Naive thymus-derived CD8-positive, alpha-beta T cell (primary cell): ENCODE measurements around the gene CARMIL3. TPM values are rescaled to one million over a fixed set of nuclear protein-coding genes. Genes with fewer than 3 reads are reported as not detected.

Experiments used
- ATAC-seq, 2 donors: fragments of 150-1000 bp; cut with Tn5 transposase in 1 of 2; sonication (Bioruptor Pico), chemical (Tn5 transposase) in 1 of 2; 1 replicate in 1 of 2; 2 replicates in 1 of 2; pipeline ENCODE4 v1.10.0; 2021; ENCODE audit warnings: mild to moderate bottlenecking in 2 of 2, moderate library complexity in 2 of 2
- POLR2A ChIA-PET: fragments of 350-600 bp; sonication (Branson Sonifier 250); formaldehyde crosslinking; loops from one replicate; lab custom pipeline; 2021; ENCODE audit warnings: antibody characterized with exemption; lab: Charles Lee
- DNase-seq, 10 donors: peaks; one replicate each; pipeline versions ENCODE4 v3.0.0 to v3.0.0-alpha.2; 2020 to 2022
- H3K27ac Mint-ChIP-seq, 10 donors: one replicate each; pipeline ENCODE4 v1.8.0; 2020 to 2022; ENCODE audit warnings: mild to moderate bottlenecking in 10 of 10, mixed read lengths in 10 of 10, moderate library complexity in 4 of 10, inconsistent platforms in 1 of 10
- H3K27me3 Mint-ChIP-seq, 5 donors: one replicate each; pipeline ENCODE4 v1.8.0; 2021 to 2022; ENCODE audit warnings: mixed read lengths in 5 of 5
- H3K36me3 Mint-ChIP-seq, 3 donors: one replicate each; pipeline ENCODE4 v1.8.0; 2020 to 2022; ENCODE audit warnings: mixed read lengths in 3 of 3, mild to moderate bottlenecking in 2 of 3, inconsistent platforms in 1 of 3
- H3K4me1 Mint-ChIP-seq, 4 donors: one replicate each; pipeline ENCODE4 v1.8.0; 2021 to 2022; ENCODE audit warnings: mixed read lengths in 4 of 4
- H3K4me3 Mint-ChIP-seq, 10 donors: one replicate each; pipeline ENCODE4 v1.8.0; 2020 to 2022; ENCODE audit warnings: mild to moderate bottlenecking in 10 of 10, mixed read lengths in 10 of 10, moderate library complexity in 6 of 10, inconsistent platforms in 1 of 10
- H3K9me3 Mint-ChIP-seq, 9 donors: one replicate each; pipeline ENCODE4 v1.8.0; 2020 to 2022; ENCODE audit warnings: mixed read lengths in 9 of 9, mild to moderate bottlenecking in 3 of 9, inconsistent platforms in 1 of 9, moderate library complexity in 1 of 9
- polyA plus RNA-seq, 3 donors: library from polyadenylated mRNA; unstranded; fragments of 300-500 nt; fragmentation: Illumina TruSeq; gene quantifications; one replicate each; pipeline ENCODE4 v1.2.3, GENCODE V29; 2021
- total RNA-seq, 8 experiments: library from RNA in 2 of 8; stranded (reverse) in 2 of 8; gene quantifications; one replicate each; pipeline ENCODE4 v1.2.3 and lab custom pipeline; 2021 to 2026

CARMIL3 gene
- total and polyA plus RNA-seq, 5 experiments from 2014 or later = 0.03 to 0.16 TPM; not detected in 3

GRCh38 chr14:24058951-24059475 lies 7.2 kb downstream of the CARMIL3 start:
- peaks cover 0 to 16% (median 3%) of the 10 kb centered on the region in 5 donors for H3K27me3 Mint-ChIP-seq
- POLR2A ChIA-PET = interaction anchor here (0.6 to 2.8 kb wide), 4 partner anchors 22 to 808 kb away, joined by 3 to 12 read pairs (median 8); partner anchors contain the start of gene PCK2
- no peak overlapping the region for H3K4me3 Mint-ChIP-seq
- no peak for DNase-seq
- ATAC-seq = no peak
- no peaks in the 10 kb centered on the region for H3K36me3 Mint-ChIP-seq
- H3K27ac Mint-ChIP-seq = no peak overlapping the region
- no peaks in the 10 kb centered on the region for H3K9me3 Mint-ChIP-seq
- peaks cover 0 to 7% (median 4%) of the 10 kb centered on the region in 4 donors for H3K4me1 Mint-ChIP-seq

GRCh38 chr14:24059841-24060388 lies 8.1 kb downstream of the CARMIL3 start:
- H3K36me3 Mint-ChIP-seq = no peaks in the 10 kb centered on the region
- H3K9me3 Mint-ChIP-seq = no peaks in the 10 kb centered on the region
- H3K27me3 Mint-ChIP-seq = peaks cover 0 to 7% (median 0%) of the 10 kb centered on the region in 5 donors
- ATAC-seq (no peak), DNase-seq (no peak)
- peak overlapping the region in 2 of 10 donors; percentile 10 to 17 for H3K27ac Mint-ChIP-seq
- H3K4me1 Mint-ChIP-seq = peaks cover 0 to 7% (median 3%) of the 10 kb centered on the region in 4 donors
- POLR2A ChIA-PET = interaction anchor here (2.8 kb wide), 1 partner anchor 21 kb away, joined by 9 read pairs; no protein-coding TSS in a partner anchor
- H3K4me3 Mint-ChIP-seq = no peak overlapping the region

GRCh38 chr14:24060443-24060842 lies 8.6 kb downstream of the CARMIL3 start:
- DNase-seq = no peak
- Mint-ChIP-seq H3K27me3 (peaks cover 0 to 2% (median 0%) of the 10 kb centered on the region in 5 donors), H3K36me3 (no peaks in the 10 kb centered on the region), H3K4me1 (peaks cover 0 to 7% (median 3%) of the 10 kb centered on the region in 4 donors), H3K4me3 (no peak overlapping the region), H3K9me3 (no peaks in the 10 kb centered on the region), H3K27ac (peak overlapping the region in 1 of 10 donors; percentile 10)
- no peak for ATAC-seq
- POLR2A ChIA-PET = interaction anchor here (1.1 kb wide), 1 partner anchor 54 kb away, joined by 3 read pairs; no protein-coding TSS in a partner anchor

- H3K27me3 Mint-ChIP-seq = no peaks in the 10 kb centered on the region
- no peaks in the 10 kb centered on the region for H3K9me3 Mint-ChIP-seq
- H3K4me3 Mint-ChIP-seq = no peak overlapping the region
- peaks cover 0 to 7% (median 3%) of the 10 kb centered on the region in 4 donors for H3K4me1 Mint-ChIP-seq
- H3K27ac Mint-ChIP-seq = peak overlapping the region in 1 of 10 donors; percentile 24
- ATAC-seq (no peak), DNase-seq (no peak)
- POLR2A ChIA-PET = interaction anchor here (1.1 to 1.8 kb wide), 2 partner anchors 20 to 53 kb away, joined by 3 to 9 read pairs; no protein-coding TSS in a partner anchor
- H3K36me3 Mint-ChIP-seq = no peaks in the 10 kb centered on the region
These were observed 9.4 kb downstream of the CARMIL3 start for GRCh38 chr14:24060984-24061913.

- Mint-ChIP-seq H3K4me3 (no peak overlapping the region), H3K27me3 (no peaks in the 10 kb centered on the region), H3K4me1 (peaks cover 0 to 7% (median 3%) of the 10 kb centered on the region in 4 donors), H3K36me3 (no peaks in the 10 kb centered on the region), H3K27ac (peak overlapping the region in 2 of 10 donors; percentile 24 to 61), H3K9me3 (no peaks in the 10 kb centered on the region)
- no peak for DNase-seq
- ATAC-seq = no peak
- POLR2A ChIA-PET = interaction anchor here (1.8 kb wide), 1 partner anchor 19 kb away, joined by 9 read pairs; no protein-coding TSS in a partner anchor
These were observed 10.6 kb downstream of the CARMIL3 start for GRCh38 chr14:24062216-24062980.

GRCh38 chr14:24063263-24063836 lies 11.5 kb downstream of the CARMIL3 start:
- Mint-ChIP-seq H3K9me3 (no peaks in the 10 kb centered on the region), H3K36me3 (no peaks in the 10 kb centered on the region), H3K4me1 (peaks cover 0 to 4% (median 2%) of the 10 kb centered on the region in 4 donors), H3K27ac (peak overlapping the region in 1 of 10 donors; percentile 61), H3K4me3 (no peak overlapping the region), H3K27me3 (peaks cover 0 to 9% (median 0%) of the 10 kb centered on the region in 5 donors)
- no peak for DNase-seq
- POLR2A ChIA-PET = no interaction called here
- ATAC-seq = no peak

- POLR2A ChIA-PET = no interaction called here
- DNase-seq = no peak
- ATAC-seq = no peak
- Mint-ChIP-seq H3K27me3 (peaks cover 0 to 10% (median 0%) of the 10 kb centered on the region in 5 donors), H3K4me3 (no peak overlapping the region), H3K27ac (no peak overlapping the region), H3K9me3 (no peaks in the 10 kb centered on the region), H3K4me1 (peaks cover 0 to 3% (median 0%) of the 10 kb centered on the region in 4 donors), H3K36me3 (no peaks in the 10 kb centered on the region)
These were observed 12.4 kb downstream of the CARMIL3 start for GRCh38 chr14:24064091-24064795.

DNA sequence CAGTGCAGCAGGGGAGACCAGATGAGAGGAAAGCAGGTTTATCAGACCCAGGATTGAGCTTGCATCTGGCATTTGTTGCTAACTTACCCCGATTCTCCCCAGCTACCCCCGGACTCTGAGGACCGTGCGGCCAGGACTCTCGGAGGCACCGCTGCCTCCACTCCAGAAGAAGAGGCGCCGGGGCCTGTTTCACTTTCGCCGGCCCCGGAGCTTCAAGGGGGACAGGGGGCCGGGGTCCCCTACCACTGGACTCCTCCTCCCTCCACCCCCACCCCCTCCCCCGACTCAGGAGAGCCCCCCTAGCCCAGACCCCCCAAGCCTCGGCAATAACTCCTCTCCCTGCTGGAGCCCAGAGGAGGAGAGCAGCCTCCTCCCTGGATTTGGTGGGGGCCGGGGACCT lies 13.0 kb downstream of the CARMIL3 start:
- POLR2A ChIA-PET = interaction anchor here (4.0 kb wide), 1 partner anchor 16 kb away, joined by 16 read pairs; no protein-coding TSS in a partner anchor
- no peak for ATAC-seq
- H3K27me3 Mint-ChIP-seq = peaks cover 0 to 10% (median 2%) of the 10 kb centered on the region in 5 donors
- H3K36me3 Mint-ChIP-seq = no peaks in the 10 kb centered on the region
- H3K9me3 Mint-ChIP-seq = no peaks in the 10 kb centered on the region
- H3K27ac Mint-ChIP-seq = no peak overlapping the region
- no peak for DNase-seq
- H3K4me1 Mint-ChIP-seq = peaks cover 0 to 3% (median 0%) of the 10 kb centered on the region in 4 donors
- H3K4me3 Mint-ChIP-seq = no peak overlapping the region

DNA sequence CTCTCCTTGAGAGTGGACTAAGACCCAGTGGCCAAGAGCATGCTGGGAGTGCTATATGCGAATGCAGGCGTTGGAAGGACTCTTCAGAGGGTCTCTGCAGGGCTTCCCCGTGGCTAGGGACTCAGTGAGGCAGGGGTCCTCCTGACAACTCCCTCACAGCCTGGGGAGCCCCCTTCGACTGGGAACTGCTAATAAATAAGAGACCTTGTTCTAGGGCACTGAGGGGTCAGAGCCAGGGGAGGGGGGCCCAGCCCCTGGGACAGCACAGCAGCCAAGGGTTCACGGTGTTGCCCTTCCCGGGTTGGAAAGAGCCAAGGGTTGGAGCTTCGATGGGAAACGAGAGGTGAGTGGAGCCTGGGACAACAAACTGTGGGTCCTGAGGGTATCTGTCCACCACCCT lies 13.6 kb downstream of the CARMIL3 start:
- DNase-seq (no peak), ATAC-seq (no peak)
- Mint-ChIP-seq H3K27ac (no peak overlapping the region), H3K27me3 (peaks cover 0 to 10% (median 2%) of the 10 kb centered on the region in 5 donors), H3K9me3 (no peaks in the 10 kb centered on the region), H3K4me1 (peaks cover 0 to 1% (median 0%) of the 10 kb centered on the region in 4 donors), H3K4me3 (no peak overlapping the region), H3K36me3 (no peaks in the 10 kb centered on the region)
- POLR2A ChIA-PET = interaction anchor here (4.0 kb wide), 1 partner anchor 16 kb away, joined by 16 read pairs; no protein-coding TSS in a partner anchor

GRCh38 chr14:24066496-24067132 lies 14.8 kb downstream of the CARMIL3 start:
- no peaks in the 10 kb centered on the region for H3K36me3 Mint-ChIP-seq
- POLR2A ChIA-PET = interaction anchor here (0.8 to 4.0 kb wide), 3 partner anchors 9 to 36 kb away, joined by 3 to 16 read pairs (median 3); no protein-coding TSS in a partner anchor

More at GRCh38 chr14:24066496-24067132, 14.8 kb downstream of the CARMIL3 start:
- Mint-ChIP-seq H3K4me1 (peaks cover 0 to 1% (median 0%) of the 10 kb centered on the region in 4 donors), H3K27ac (no peak overlapping the region), H3K27me3 (peaks cover 0 to 10% (median 4%) of the 10 kb centered on the region in 5 donors), H3K4me3 (no peak overlapping the region), H3K9me3 (no peaks in the 10 kb centered on the region)
- DNase-seq (no peak), ATAC-seq (no peak)
